Dermis blood vessel endothelial cell (primary cell): ENCODE measurements around the gene MAML2. TPM values are rescaled to one million over a fixed set of nuclear protein-coding genes. Genes with fewer than 3 reads are reported as not detected.

Source experiments
- DNase-seq: peaks from one replicate; pipeline ENCODE4 v3.0.0; 2010
- total RNA-seq: library from RNA; depleted of rRNA; stranded (reverse); fragments of >200 nt; gene quantifications from 2 replicates; pipeline ENCODE4 v1.2.3, GENCODE V29; 2014

Gene MAML2
- total RNA-seq = 6.3 and 8.7 TPM in 2 replicates

- DNase-seq = peak; percentile 96
Observed at GRCh38 chr11:96342961-96343711, at the start of gene MAML2. Gene MAML2 (minus strand): TSS chr11:96343195. CDS start chr11:96341895, 1,300 bp downstream.

- DNase-seq = peak; percentile 7
Observed at GRCh38 chr11:96391698-96392307, 48.8 kb upstream of the MAML2 start.

- peak; percentile 64 for DNase-seq
Observed at GRCh38 chr11:96390488-96390792, 47.4 kb upstream of the MAML2 start.

GRCh38 chr11:96389720-96390487 is 46.9 kb upstream of the MAML2 start, which contains the start of the genes CCDC82 and JRKL:
Gene CCDC82 (minus strand): TSS chr11:96389912. CDS start chr11:96384747, 5,165 bp downstream.
Gene JRKL (plus strand): TSS chr11:96390013. CDS start chr11:96390650, 637 bp downstream.
- DNase-seq = peak; percentile 95

GRCh38 chr11:96388891-96389719 is 46.1 kb upstream of the MAML2 start:
- peak; percentile 63 for DNase-seq

- no peak for DNase-seq
Observed at GRCh38 chr11:96385187-96385586, 42.2 kb upstream of the MAML2 start.

GRCh38 chr11:96384156-96384555 is 41.2 kb upstream of the MAML2 start:
- no peak for DNase-seq

GRCh38 chr11:96376796-96377195 is 33.8 kb upstream of the MAML2 start:
- DNase-seq = no peak

- no peak for DNase-seq
Observed at GRCh38 chr11:96373826-96374225, 30.8 kb upstream of the MAML2 start.

GRCh38 chr11:96367342-96367741 is 24.3 kb upstream of the MAML2 start:
- DNase-seq = no peak

GRCh38 chr11:96366024-96366423 is 23.0 kb upstream of the MAML2 start:
- no peak for DNase-seq

- no peak for DNase-seq
Observed at GRCh38 chr11:96365493-96365892, 22.5 kb upstream of the MAML2 start.

GRCh38 chr11:96361778-96362177 is 18.8 kb upstream of the MAML2 start:
- DNase-seq = no peak

GRCh38 chr11:96358321-96358720 is 15.3 kb upstream of the MAML2 start:
- DNase-seq = no peak

- no peak for DNase-seq
Observed at GRCh38 chr11:96357794-96358193, 14.8 kb upstream of the MAML2 start.

- DNase-seq = no peak
Observed at GRCh38 chr11:96356848-96357247, 13.9 kb upstream of the MAML2 start.

GRCh38 chr11:96342014-96342960 is 708 bp downstream of the MAML2 start:
- peak; percentile 55 for DNase-seq

GRCh38 chr11:96341211-96342013 is 1.6 kb downstream of the MAML2 start:
- DNase-seq = peak; percentile 71

GRCh38 chr11:96340555-96340885 is 2.5 kb downstream of the MAML2 start:
- DNase-seq = no peak

GRCh38 chr11:96339706-96340554 is 3.1 kb downstream of the MAML2 start:
- DNase-seq = peak; percentile 24
